Ishikawa (cell line): ENCODE results near the gene KRTAP9-1.

ENCODE experiments used
- EP300 ChIP-seq: IDR thresholded peaks from 2 replicates; pipeline ENCODE4 v1.6.1; 2012; ENCODE audit warnings: borderline replicate concordance
- FOXM1 ChIP-seq: IDR thresholded peaks from 2 replicates; pipeline ENCODE4 v1.6.1; 2012; ENCODE audit warnings: low read depth, borderline replicate concordance
- MAX ChIP-seq: IDR thresholded peaks from 2 replicates; pipeline ENCODE4 v1.6.1; 2012
- RAD21 ChIP-seq: IDR thresholded peaks from 2 replicates; pipeline ENCODE4 v1.6.1; 2012; ENCODE audit warnings: low read depth
- REST ChIP-seq: IDR thresholded peaks from 2 replicates; pipeline ENCODE4 v1.6.1; 2012; ENCODE audit warnings: low read depth, mild to moderate bottlenecking
- TAF1 ChIP-seq: IDR thresholded peaks from 2 replicates; pipeline ENCODE4 v1.6.1; 2012; ENCODE audit warnings: low read depth, mild to moderate bottlenecking
- TCF12 ChIP-seq: IDR thresholded peaks from 2 replicates; pipeline ENCODE4 v1.6.1; 2012; ENCODE audit warnings: low read depth
- ZBTB7A ChIP-seq: IDR thresholded peaks from 2 replicates; pipeline ENCODE4 v1.6.1; 2012; ENCODE audit warnings: low read depth

- no peak for TF ChIP-seq RAD21
- TF ChIP-seq TAF1, result no peak
- TF ChIP-seq EP300, result no peak
- no peak for TF ChIP-seq ZBTB7A
- no peak for TF ChIP-seq FOXM1
- no peak for TF ChIP-seq REST
- no peak for TF ChIP-seq MAX
- no peak for TF ChIP-seq TCF12
Measured at GRCh38 chr17:41168121-41168520, 21.6 kb upstream of the KRTAP9-1 start, which contains the start of gene KRTAP4-3.
